ENCODE results near the gene ICAM3.

The ICAM3 gene

DNA sequence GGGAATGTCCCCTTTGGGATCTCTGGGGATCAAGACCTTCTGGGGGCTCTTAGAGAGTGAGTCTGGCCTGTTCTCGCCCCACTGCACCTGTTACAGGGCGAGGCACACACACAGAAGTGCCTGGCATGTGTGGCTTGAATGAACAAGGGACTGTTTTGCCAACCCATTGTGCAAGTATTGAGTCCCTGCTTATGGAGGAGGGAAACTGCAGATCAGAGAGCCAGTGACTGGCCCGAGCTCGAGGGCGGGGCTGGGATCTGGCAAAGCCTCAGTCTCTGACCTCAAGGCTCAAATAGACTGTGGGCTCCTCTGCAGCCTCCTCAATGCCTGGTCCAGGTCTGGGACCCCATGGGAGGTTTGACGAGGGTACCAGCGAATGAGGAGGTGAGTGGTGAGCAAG, 11.6 kb downstream of the ICAM3 start:
- no peak overlapping the region for H3K4me3 ChIP-seq (ENCODE audit: severe bottlenecking)
- ATAC-seq (ENCODE audit: low read depth) = no peak
- H3K27me3 ChIP-seq (ENCODE audit: insufficient read depth, poor library complexity, severe bottlenecking) = no peaks in the 10 kb centered on the region
- H3K27ac ChIP-seq (ENCODE audit: poor library complexity, severe bottlenecking) = no peak overlapping the region
- TF ChIP-seq, protein P1, sequence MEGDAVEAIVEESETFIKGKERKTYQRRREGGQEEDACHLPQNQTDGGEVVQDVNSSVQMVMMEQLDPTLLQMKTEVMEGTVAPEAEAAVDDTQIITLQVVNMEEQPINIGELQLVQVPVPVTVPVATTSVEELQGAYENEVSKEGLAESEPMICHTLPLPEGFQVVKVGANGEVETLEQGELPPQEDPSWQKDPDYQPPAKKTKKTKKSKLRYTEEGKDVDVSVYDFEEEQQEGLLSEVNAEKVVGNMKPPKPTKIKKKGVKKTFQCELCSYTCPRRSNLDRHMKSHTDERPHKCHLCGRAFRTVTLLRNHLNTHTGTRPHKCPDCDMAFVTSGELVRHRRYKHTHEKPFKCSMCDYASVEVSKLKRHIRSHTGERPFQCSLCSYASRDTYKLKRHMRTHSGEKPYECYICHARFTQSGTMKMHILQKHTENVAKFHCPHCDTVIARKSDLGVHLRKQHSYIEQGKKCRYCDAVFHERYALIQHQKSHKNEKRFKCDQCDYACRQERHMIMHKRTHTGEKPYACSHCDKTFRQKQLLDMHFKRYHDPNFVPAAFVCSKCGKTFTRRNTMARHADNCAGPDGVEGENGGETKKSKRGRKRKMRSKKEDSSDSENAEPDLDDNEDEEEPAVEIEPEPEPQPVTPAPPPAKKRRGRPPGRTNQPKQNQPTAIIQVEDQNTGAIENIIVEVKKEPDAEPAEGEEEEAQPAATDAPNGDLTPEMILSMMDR (IDR thresholded peaks at IDR 0.05; ENCODE audit: poor library complexity, severe bottlenecking) = no peak
- H3K36me3 ChIP-seq (ENCODE audit: low read depth) = peaks cover 84% of the 10 kb centered on the region
- no peak for DNase-seq (ENCODE audit: low spot score)
- no peaks in the 10 kb centered on the region for H3K4me1 ChIP-seq (ENCODE audit: insufficient read depth, poor library complexity, severe bottlenecking)
- H3K9me3 ChIP-seq (ENCODE audit: severe bottlenecking) = no peaks in the 10 kb centered on the region

DNA sequence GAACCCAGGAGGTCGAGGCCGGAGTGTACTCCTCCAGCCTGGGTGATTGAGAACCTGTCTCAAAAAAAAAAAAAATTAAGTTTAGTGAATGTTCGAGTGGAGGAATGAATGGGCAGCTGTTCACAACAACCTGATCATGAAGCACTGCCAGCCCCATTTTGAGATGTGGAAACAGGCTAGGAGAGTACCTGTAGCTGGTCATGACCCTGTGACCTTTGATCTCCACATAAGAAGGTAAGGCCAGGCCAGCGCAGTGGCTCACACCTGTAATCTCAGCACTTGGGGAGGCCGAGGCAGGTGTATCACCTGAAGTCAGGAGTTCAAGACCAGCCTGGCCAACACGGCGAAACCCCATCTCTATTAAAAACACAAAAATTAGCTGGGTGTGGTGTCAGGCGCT, 13.7 kb downstream of the ICAM3 start:
- Histone ChIP-seq H3K27ac (ENCODE audit: poor library complexity, severe bottlenecking) (no peak overlapping the region), H3K27me3 (ENCODE audit: insufficient read depth, poor library complexity, severe bottlenecking) (no peaks in the 10 kb centered on the region), H3K9me3 (ENCODE audit: severe bottlenecking) (no peaks in the 10 kb centered on the region), H3K4me1 (ENCODE audit: insufficient read depth, poor library complexity, severe bottlenecking) (no peaks in the 10 kb centered on the region), H3K36me3 (ENCODE audit: low read depth) (peaks cover 90% of the 10 kb centered on the region), H3K4me3 (ENCODE audit: severe bottlenecking) (no peak overlapping the region)
- DNase-seq (ENCODE audit: low spot score) (no peak), ATAC-seq (ENCODE audit: low read depth) (no peak)
- TF ChIP-seq, protein P1 (IDR thresholded peaks at IDR 0.05; ENCODE audit: poor library complexity, severe bottlenecking) = no peak

DNA sequence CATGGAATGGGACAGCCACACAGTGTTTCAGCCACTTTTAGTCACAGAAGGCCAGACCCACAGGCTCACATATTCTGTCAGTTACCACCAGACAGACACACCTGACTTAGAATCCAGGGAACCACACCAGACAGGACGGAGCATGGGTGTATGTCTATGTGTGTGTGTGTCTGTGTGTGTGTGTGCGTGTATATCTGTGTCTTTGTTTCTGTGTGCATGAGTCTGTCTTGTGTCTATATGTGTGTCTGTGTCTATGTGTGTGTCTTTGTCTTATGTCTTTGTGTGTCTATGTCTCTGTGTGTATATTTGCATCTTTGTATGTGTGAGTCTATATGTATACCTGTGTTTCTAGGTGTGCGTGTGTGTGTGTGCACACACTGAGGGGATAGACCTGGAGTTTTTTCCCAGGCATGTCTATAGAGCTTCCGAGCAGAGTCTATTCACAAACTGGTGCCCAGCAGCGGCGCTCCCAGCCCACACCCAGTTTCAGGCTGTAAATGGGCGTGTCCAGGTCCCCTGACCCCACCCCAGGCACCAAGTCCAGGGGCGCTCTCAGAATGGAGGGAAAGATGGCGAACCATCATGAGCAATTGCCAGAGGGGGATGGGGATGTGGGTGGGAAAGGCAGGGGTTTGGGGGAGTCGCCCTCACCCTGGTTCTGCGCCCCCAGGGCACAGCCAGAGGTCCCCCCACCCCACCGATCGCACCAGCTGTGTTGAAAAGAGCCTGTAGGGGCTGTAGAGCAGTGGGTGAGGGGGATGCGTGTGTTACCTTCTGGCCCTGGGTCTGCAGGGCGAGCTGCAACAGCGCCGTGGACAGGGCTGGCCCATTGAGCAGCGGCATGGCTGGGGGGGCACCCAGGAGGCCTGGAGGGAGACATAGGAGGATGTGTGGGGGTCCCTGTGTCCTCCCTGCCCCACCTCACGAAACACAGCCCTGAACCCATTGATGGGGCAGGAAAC, 17.3 kb downstream of the ICAM3 start:
- H3K4me3 ChIP-seq (ENCODE audit: severe bottlenecking) = no peak overlapping the region
- no peak for DNase-seq (ENCODE audit: low spot score)
- peaks cover 77% of the 10 kb centered on the region for H3K36me3 ChIP-seq (ENCODE audit: low read depth)
- H3K27ac ChIP-seq (ENCODE audit: poor library complexity, severe bottlenecking) = no peak overlapping the region
- H3K27me3 ChIP-seq (ENCODE audit: insufficient read depth, poor library complexity, severe bottlenecking) = no peaks in the 10 kb centered on the region
- no peaks in the 10 kb centered on the region for H3K4me1 ChIP-seq (ENCODE audit: insufficient read depth, poor library complexity, severe bottlenecking)
- TF ChIP-seq, protein P1 (IDR thresholded peaks at IDR 0.05; ENCODE audit: poor library complexity, severe bottlenecking) = no peak
- no peaks in the 10 kb centered on the region for H3K9me3 ChIP-seq (ENCODE audit: severe bottlenecking)
- no peak for ATAC-seq (ENCODE audit: low read depth)

DNA sequence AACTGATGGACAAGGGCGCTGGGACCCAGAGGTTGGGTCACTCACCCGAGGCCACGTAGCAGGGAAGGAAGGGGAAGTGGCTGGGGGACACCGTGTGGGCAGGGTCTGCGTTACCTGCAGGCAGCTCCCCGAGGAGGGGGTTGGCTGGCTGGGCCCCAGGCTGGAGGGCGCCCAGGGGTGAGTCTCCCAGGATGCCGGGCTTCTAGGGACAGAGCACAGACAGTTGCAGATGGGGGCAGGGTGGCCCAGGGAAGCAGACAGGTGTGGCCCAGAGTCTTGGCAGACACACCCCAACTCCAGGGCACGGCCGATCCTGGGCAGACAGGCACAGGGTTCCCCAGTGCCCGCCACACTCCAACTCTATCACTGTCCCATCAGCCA, 18.0 kb downstream of the ICAM3 start:
- no peak overlapping the region for H3K4me3 ChIP-seq (ENCODE audit: severe bottlenecking)
- H3K9me3 ChIP-seq (ENCODE audit: severe bottlenecking) = no peaks in the 10 kb centered on the region
- no peaks in the 10 kb centered on the region for H3K27me3 ChIP-seq (ENCODE audit: insufficient read depth, poor library complexity, severe bottlenecking)
- DNase-seq (ENCODE audit: low spot score) = no peak
- no peak for ATAC-seq (ENCODE audit: low read depth)
- TF ChIP-seq, protein P1 (IDR thresholded peaks at IDR 0.05; ENCODE audit: poor library complexity, severe bottlenecking) = no peak
- H3K36me3 ChIP-seq (ENCODE audit: low read depth) = peaks cover 70% of the 10 kb centered on the region
- H3K27ac ChIP-seq (ENCODE audit: poor library complexity, severe bottlenecking) = no peak overlapping the region
- H3K4me1 ChIP-seq (ENCODE audit: insufficient read depth, poor library complexity, severe bottlenecking) = no peaks in the 10 kb centered on the region

All from RWPE2 (cell line).